ENCODE measurements around the gene SPEF2. TPM values are rescaled to one million over a fixed set of nuclear protein-coding genes. Genes with fewer than 3 reads are reported as not detected.

The SPEF2 gene
- total and polyA plus RNA-seq, 2 of the 13 experiments (the other 11 are each of a cell fraction or from before 2014, with no cell fraction given), result 1.5 to 2.3 TPM

- TF ChIP-seq THAP9 (CRISPR knock-in tag; IDR thresholded peaks at IDR 0.05; ENCODE audit: borderline replicate concordance) (peak; percentile 23; the same call in 1 of the 2 replicates), ZBTB25 (CRISPR knock-in tag; IDR thresholded peaks at IDR 0.05) (peak; percentile 44; the same call in 1 of the 2 replicates), HOMEZ (CRISPR knock-in tag; IDR thresholded peaks at IDR 0.05; ENCODE audit: low read depth) (peak; percentile 89; the same call in 1 of the 2 replicates), ERF (CRISPR knock-in tag; IDR thresholded peaks at IDR 0.05) (peak; percentile 32; the same call in 1 of the 2 replicates), TOPORS (CRISPR knock-in tag; IDR thresholded peaks at IDR 0.05) (0 out of 2 replicates have a peak, but pooled peaks have one; percentile 22), ZBTB26 (CRISPR knock-in tag; IDR thresholded peaks at IDR 0.05; ENCODE audit: borderline replicate concordance) (peak; percentile 19; the same call in 1 of the 2 replicates), ZNF607 (CRISPR knock-in tag; IDR thresholded peaks at IDR 0.05; ENCODE audit: borderline replicate concordance) (peak; percentile 66; the same call in 1 of the 2 replicates), ZNF574 (CRISPR knock-in tag; IDR thresholded peaks at IDR 0.05) (peak; percentile 99), TCF7 (IDR thresholded peaks at IDR 0.05; ENCODE audit: low read depth) (no peak), CREB1 (IDR thresholded peaks at IDR 0.05) (no peak), CREB1 (CRISPR knock-in tag; IDR thresholded peaks at IDR 0.05) (no peak), CENPT (CRISPR knock-in tag; IDR thresholded peaks at IDR 0.05; ENCODE audit: low read depth) (no peak), ZNF597 (CRISPR knock-in tag; IDR thresholded peaks at IDR 0.05) (no peak), YEATS2 (CRISPR knock-in tag; IDR thresholded peaks at IDR 0.05; ENCODE audit: borderline replicate concordance) (peak; percentile 76; the same call in 1 of the 2 replicates), ZNF124 (CRISPR knock-in tag; IDR thresholded peaks at IDR 0.05) (peak; percentile 77), ZFP62 (CRISPR knock-in tag; IDR thresholded peaks at IDR 0.05) (no peak), ARNT2 (CRISPR knock-in tag; IDR thresholded peaks at IDR 0.05; ENCODE audit: low read depth) (peak; percentile 68; the same call in 1 of the 2 replicates)
Observed at GRCh38 chr5:35617435-35618303, at the start of gene SPEF2 (continued).
